Measurements from ENCODE around the gene GPN1.

GPN1 gene

GRCh38 chr2:27645197-27645596 lies 16.3 kb downstream of the GPN1 start:
- Histone ChIP-seq H3K9me3 (replicated peaks; ENCODE audit: insufficient read depth, low read length) (no peaks in the 10 kb centered on the region), H2AFZ (ENCODE audit: low read length) (no peak overlapping the region), H3K9me2 (replicated peaks; ENCODE audit: insufficient read depth, low read length) (no peaks in the 10 kb centered on the region), H3K4me3 (ENCODE audit: low read length) (no peak overlapping the region), H3F3A (ENCODE audit: insufficient read depth, low read length) (no peaks in the 10 kb centered on the region), H3K4me2 (ENCODE audit: low read depth, low read length) (no peak overlapping the region), H3K4me1 (ENCODE audit: low read length) (no peaks in the 10 kb centered on the region), H3K79me2 (ENCODE audit: low read length) (no peaks in the 10 kb centered on the region), H3K36me3 (replicated peaks; ENCODE audit: insufficient read depth, low read length) (no peaks in the 10 kb centered on the region), H4K20me1 (ENCODE audit: insufficient read depth, low read length) (no peaks in the 10 kb centered on the region), H3K9ac (ENCODE audit: low read length) (no peak overlapping the region), H3K27ac (ENCODE audit: low read length) (no peak overlapping the region), H3K27me3 (replicated peaks; ENCODE audit: insufficient read depth, low read length) (no peaks in the 10 kb centered on the region)
- no peak for TF ChIP-seq EZH2phosphoT487 (IDR thresholded peaks at IDR 0.05; ENCODE audit: low read length)
- no peak for TF ChIP-seq EZH2 (optimal IDR thresholded peaks at IDR 0.05; ENCODE audit: low read depth, low read length)
- TF ChIP-seq CTCF (IDR thresholded peaks at IDR 0.05; ENCODE audit: low read length), result no peak
- no peak for DNase-seq

GRCh38 chr2:27647289-27647688 lies 18.4 kb downstream of the GPN1 start:
- no peaks in the 10 kb centered on the region for H3K9me2 ChIP-seq (replicated peaks; ENCODE audit: insufficient read depth, low read length)
- H3K4me3 ChIP-seq (ENCODE audit: low read length), result no peak overlapping the region
- DNase-seq, result no peak
- no peaks in the 10 kb centered on the region for H3K4me1 ChIP-seq (ENCODE audit: low read length)
- TF ChIP-seq CTCF (IDR thresholded peaks at IDR 0.05; ENCODE audit: low read length) (no peak), EZH2phosphoT487 (IDR thresholded peaks at IDR 0.05; ENCODE audit: low read length) (no peak), EZH2 (optimal IDR thresholded peaks at IDR 0.05; ENCODE audit: low read depth, low read length) (no peak)
- H3K9ac ChIP-seq (ENCODE audit: low read length), result no peak overlapping the region
- H3K27ac ChIP-seq (ENCODE audit: low read length), result no peak overlapping the region
- H4K20me1 ChIP-seq (ENCODE audit: insufficient read depth, low read length), result no peaks in the 10 kb centered on the region
- no peaks in the 10 kb centered on the region for H3K79me2 ChIP-seq (ENCODE audit: low read length)
- H3K4me2 ChIP-seq (ENCODE audit: low read depth, low read length), result no peak overlapping the region
- H3K36me3 ChIP-seq (replicated peaks; ENCODE audit: insufficient read depth, low read length), result 0 out of 2 replicates have a peak, but pooled peaks cover 8% of the 10 kb centered on the region
- H3K9me3 ChIP-seq (replicated peaks; ENCODE audit: insufficient read depth, low read length), result no peaks in the 10 kb centered on the region
- no peaks in the 10 kb centered on the region for H3K27me3 ChIP-seq (replicated peaks; ENCODE audit: insufficient read depth, low read length)
- no peaks in the 10 kb centered on the region for H3F3A ChIP-seq (ENCODE audit: insufficient read depth, low read length)
- H2AFZ ChIP-seq (ENCODE audit: low read length), result no peak overlapping the region

GRCh38 chr2:27647737-27648136 lies 18.9 kb downstream of the GPN1 start:
- no peak overlapping the region for H3K4me3 ChIP-seq (ENCODE audit: low read length)
- no peaks in the 10 kb centered on the region for H3K27me3 ChIP-seq (replicated peaks; ENCODE audit: insufficient read depth, low read length)
- H2AFZ ChIP-seq (ENCODE audit: low read length), result no peak overlapping the region
- DNase-seq, result no peak
- H4K20me1 ChIP-seq (ENCODE audit: insufficient read depth, low read length), result no peaks in the 10 kb centered on the region
- H3K79me2 ChIP-seq (ENCODE audit: low read length), result no peaks in the 10 kb centered on the region
- H3K4me2 ChIP-seq (ENCODE audit: low read depth, low read length), result no peak overlapping the region
- H3K27ac ChIP-seq (ENCODE audit: low read length), result no peak overlapping the region
- H3K9me2 ChIP-seq (replicated peaks; ENCODE audit: insufficient read depth, low read length), result no peaks in the 10 kb centered on the region
- no peak overlapping the region for H3K9ac ChIP-seq (ENCODE audit: low read length)
- no peaks in the 10 kb centered on the region for H3F3A ChIP-seq (ENCODE audit: insufficient read depth, low read length)
- no peaks in the 10 kb centered on the region for H3K4me1 ChIP-seq (ENCODE audit: low read length)
- H3K36me3 ChIP-seq (replicated peaks; ENCODE audit: insufficient read depth, low read length), result 0 out of 2 replicates have a peak, but pooled peaks cover 8% of the 10 kb centered on the region
- no peaks in the 10 kb centered on the region for H3K9me3 ChIP-seq (replicated peaks; ENCODE audit: insufficient read depth, low read length)
- TF ChIP-seq EZH2 (optimal IDR thresholded peaks at IDR 0.05; ENCODE audit: low read depth, low read length) (no peak), CTCF (IDR thresholded peaks at IDR 0.05; ENCODE audit: low read length) (no peak), EZH2phosphoT487 (IDR thresholded peaks at IDR 0.05; ENCODE audit: low read length) (no peak)
